ENCODE results near the gene TMEM91.

Gene TMEM91

DNA sequence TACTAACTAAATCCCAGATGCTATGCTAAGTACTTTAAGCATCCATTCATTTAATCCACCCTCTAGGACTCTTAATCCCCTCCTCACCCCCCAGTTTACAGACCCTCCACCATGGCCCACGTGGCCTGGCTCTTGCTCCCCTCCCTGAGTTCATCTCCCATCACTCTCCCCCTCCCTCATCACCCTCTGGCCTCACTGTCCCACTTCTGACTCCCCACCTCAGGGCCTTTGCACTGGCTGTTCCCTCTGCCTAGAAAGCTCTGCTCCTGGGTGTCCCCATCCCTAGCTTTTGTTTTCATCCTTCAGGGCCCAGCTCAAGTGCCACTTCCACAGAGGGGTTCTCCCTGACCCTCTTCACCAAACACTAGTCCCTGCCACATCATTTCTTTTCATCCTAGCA lies 16.6 kb upstream of the TMEM91 start:
- no peak for DNase-seq (ENCODE audit: low read depth)
- H3K4me3 ChIP-seq (ENCODE audit: low read length), result no peak overlapping the region
- TF ChIP-seq, protein P1, sequence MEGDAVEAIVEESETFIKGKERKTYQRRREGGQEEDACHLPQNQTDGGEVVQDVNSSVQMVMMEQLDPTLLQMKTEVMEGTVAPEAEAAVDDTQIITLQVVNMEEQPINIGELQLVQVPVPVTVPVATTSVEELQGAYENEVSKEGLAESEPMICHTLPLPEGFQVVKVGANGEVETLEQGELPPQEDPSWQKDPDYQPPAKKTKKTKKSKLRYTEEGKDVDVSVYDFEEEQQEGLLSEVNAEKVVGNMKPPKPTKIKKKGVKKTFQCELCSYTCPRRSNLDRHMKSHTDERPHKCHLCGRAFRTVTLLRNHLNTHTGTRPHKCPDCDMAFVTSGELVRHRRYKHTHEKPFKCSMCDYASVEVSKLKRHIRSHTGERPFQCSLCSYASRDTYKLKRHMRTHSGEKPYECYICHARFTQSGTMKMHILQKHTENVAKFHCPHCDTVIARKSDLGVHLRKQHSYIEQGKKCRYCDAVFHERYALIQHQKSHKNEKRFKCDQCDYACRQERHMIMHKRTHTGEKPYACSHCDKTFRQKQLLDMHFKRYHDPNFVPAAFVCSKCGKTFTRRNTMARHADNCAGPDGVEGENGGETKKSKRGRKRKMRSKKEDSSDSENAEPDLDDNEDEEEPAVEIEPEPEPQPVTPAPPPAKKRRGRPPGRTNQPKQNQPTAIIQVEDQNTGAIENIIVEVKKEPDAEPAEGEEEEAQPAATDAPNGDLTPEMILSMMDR (conservative IDR thresholded peaks at IDR 0.05; ENCODE audit: low read length), result no peak

DNA sequence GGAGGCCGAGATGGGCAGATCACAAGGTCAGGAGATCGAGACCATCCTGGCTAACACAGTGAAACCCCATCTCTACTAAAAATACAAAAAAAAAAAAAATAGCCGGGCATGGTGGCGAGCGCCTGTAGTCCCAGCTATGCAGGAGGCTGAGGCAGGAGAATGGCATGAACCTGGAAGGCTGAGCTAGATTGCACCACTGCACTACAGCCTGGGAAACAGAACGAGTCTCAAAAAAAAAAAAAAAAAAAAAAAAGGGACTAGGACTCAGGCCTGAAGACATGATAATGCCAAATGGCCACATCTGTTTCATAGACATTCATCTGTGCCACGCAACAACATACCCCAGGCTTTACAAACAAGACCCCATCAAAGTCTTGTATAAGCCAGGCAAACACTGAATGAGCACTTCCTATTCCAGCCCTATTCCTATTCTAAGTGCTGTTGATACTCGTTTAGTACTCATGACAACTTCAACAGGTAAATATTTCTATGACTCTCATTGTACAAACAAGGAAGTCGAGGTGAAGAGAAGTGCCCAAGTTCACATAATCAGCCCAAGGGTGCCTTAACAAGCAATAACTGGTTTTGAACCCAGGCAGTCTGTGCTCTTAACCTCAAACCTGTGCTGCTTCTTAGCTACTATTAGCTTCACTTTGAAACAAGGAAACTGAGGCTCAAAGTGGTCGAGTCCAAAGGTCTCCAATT lies 14.0 kb upstream of the TMEM91 start:
- TF ChIP-seq, protein P1 (conservative IDR thresholded peaks at IDR 0.05; ENCODE audit: low read length), result no peak
- no peak overlapping the region for H3K4me3 ChIP-seq (ENCODE audit: low read length)
- DNase-seq (ENCODE audit: low read depth), result peak; percentile 44

DNA sequence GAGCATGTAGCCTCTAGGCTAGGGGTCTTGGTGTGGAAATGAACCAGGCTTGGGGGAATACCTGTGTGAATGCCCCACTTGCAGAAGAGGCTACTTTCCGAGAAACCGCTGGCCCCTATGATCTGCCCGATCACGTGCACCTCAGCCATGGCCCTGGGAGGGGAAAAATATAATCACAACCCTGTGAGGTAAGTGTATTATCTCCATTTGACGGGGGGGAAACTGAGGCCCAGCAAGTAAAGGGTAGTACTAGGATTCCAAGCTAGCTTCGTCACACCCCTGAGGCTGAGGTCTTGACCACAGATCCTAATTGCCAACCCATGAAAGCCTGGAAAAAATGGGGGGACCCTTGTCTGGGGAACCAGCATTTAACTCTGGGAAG lies 13.0 kb upstream of the TMEM91 start:
- peak overlapping the region; percentile 93 for H3K4me3 ChIP-seq (ENCODE audit: low read length)
- no peak for DNase-seq (ENCODE audit: low read depth)

DNA sequence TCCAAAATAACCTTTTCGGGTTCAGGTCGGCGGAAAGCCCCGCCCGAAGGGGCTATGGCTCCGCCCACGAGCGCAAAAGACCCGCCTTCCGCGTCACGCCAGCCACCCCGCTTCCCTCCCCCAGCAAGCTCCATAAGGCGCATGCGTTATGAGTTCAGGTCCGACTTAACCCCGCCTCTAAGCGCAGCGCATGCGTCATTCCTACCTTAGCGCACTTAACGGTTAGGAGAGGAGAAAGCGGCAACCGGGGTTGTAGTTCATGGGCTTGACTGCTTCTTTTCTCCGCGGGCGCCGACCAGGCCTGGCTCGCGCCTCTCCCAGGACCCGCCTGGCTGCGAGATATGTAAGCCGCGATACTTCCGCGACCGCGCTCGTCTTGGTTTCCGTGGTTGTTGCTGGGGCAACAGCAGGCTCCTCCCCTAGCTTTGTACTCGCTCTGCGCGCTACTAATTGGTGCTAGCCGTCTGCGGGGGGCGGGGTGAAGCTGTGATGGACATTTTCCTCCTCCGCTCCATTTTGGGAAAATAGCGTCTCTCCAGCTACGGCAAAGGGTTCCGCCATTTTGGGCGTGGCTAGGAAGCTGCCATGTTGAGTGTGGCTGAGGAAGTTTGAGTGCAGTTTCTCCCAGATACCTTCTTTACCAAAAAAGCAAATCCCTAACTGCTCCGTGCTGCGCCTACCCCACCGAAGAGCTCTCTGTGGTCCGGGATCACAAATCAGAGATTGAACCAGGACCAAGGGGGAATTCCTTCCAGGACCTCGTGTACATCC lies 12.4 kb upstream of the TMEM91 start, which contains the start of gene B9D2:
TSS of gene B9D2 (minus strand) at position 397 of the 771 bp plus-strand sequence. CDS start 630 bp downstream, outside the sequence.
- TF ChIP-seq, protein P1 (conservative IDR thresholded peaks at IDR 0.05; ENCODE audit: low read length), result no peak
- peak; percentile 97 for DNase-seq (ENCODE audit: low read depth)
- peak within 1 kb of the TSS; percentile 93 for H3K4me3 ChIP-seq (ENCODE audit: low read length)

More for the DNA sequence above, 13.0 kb upstream of the TMEM91 start:
- TF ChIP-seq, protein P1 (conservative IDR thresholded peaks at IDR 0.05; ENCODE audit: low read length), result no peak

DNA sequence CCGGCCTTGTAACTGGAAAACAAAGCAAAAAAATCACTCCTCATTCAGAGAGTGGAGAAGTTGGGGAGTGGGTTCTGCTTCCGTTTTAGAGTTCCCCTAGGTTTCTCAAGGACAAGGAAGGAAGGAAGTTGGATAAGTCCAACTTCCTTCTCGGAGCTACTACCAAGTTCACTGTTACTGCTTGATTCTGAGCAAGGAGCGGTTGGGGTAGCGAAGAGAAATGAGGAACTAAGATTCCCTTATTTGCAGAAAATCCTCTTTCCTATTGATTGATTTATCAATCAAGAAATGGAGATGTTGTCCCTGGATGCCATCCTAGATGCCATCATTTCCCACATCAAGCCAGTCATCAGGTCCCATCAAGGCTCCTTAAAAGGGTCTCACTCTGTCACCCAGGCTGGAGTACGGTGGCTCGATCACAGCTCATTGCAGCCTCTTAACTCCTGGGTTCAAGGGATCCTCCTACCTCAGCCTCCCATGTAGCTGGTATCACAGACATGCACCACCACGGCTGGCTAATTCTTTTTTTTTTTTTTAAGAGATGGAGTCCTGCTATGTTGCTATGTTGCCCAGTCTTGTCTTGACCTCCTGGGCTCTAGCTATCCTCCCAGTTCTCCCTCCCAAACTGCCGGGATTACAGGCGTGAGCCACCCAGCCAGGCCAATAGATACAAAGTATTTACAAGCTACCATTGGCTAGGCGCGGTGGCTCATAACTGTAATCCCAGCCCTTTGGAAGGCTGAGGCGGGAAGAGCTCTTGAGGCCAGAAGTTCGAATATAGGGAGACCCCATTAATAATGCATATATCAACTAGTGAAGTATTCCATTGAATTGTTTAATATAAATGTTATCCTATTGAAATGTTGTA lies 11.6 kb upstream of the TMEM91 start:
- peak overlapping the region; percentile 93 for H3K4me3 ChIP-seq (ENCODE audit: low read length)
- TF ChIP-seq, protein P1 (conservative IDR thresholded peaks at IDR 0.05; ENCODE audit: low read length), result no peak
- peak; percentile 31 for DNase-seq (ENCODE audit: low read depth)

DNA sequence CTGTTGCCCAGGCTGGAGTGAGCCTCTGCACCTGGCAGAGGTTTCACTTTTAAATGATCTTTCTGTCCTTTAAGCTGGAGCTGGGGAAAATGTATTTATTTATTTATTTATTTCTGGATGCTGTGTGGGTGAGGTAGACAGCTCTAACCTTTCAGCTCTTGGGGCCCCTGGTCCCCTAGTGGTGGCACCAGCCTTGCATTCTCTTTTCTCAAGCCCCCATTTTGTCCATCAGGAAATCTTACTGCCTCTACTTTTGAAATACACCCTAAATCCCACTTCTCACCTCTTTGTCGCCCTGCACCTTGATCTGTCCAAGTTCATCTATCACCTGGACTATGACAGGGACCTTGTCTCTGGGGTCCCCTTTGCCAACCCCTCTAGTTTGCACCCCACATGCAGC lies 10.2 kb upstream of the TMEM91 start:
- TF ChIP-seq, protein P1 (conservative IDR thresholded peaks at IDR 0.05; ENCODE audit: low read length), result peak; percentile 14; the same call in 1 of the 2 replicates
- no peak overlapping the region for H3K4me3 ChIP-seq (ENCODE audit: low read length)
- DNase-seq (ENCODE audit: low read depth), result no peak

Data from AG10803 (cell line).